Small intestine (tissue), 7 donors: ENCODE data around the gene RPL34. TPM values are rescaled to one million over a fixed set of nuclear protein-coding genes. Genes with fewer than 3 reads are reported as not detected.
A peak's percentile ranks its signal among the peaks of the same experiment; 100 is the strongest.

Experiments
- DNase-seq, 2 donors: peaks; one replicate each; pipeline versions ENCODE4 v3.0.0 to v3.0.0-alpha.2; 2013
- FAIRE-seq: peaks from 2 replicates; lab custom pipeline; 2012; peaks lifted over from hg19 to GRCh38; lab: Jason Lieb, UNC
- H3K27ac ChIP-seq, 3 donors: one replicate each; pipeline ENCODE4 v1.5.1; 2013; ENCODE audit warnings: low read length in 2 of 3, mild to moderate bottlenecking in 2 of 3, control low read depth in 1 of 3, inconsistent platforms in 1 of 3, low read depth in 1 of 3, moderate library complexity in 1 of 3
- H3K27me3 ChIP-seq, 3 donors: one replicate each; pipeline ENCODE4 v1.6.1; 2013; ENCODE audit warnings: low read length in 3 of 3, inconsistent platforms in 1 of 3; ENCODE audit not compliant: control insufficient read depth in 3 of 3, insufficient read depth in 3 of 3
- H3K36me3 ChIP-seq, 3 donors: one replicate each; pipeline ENCODE4 v1.6.1; 2013; ENCODE audit warnings: low read length in 3 of 3, inconsistent platforms in 1 of 3, low read depth in 1 of 3, mild to moderate bottlenecking in 1 of 3, moderate library complexity in 1 of 3; ENCODE audit not compliant: control insufficient read depth in 3 of 3, insufficient read depth in 2 of 3
- H3K4me1 ChIP-seq, 3 donors: one replicate each; pipeline ENCODE4 v1.6.1; 2013; ENCODE audit warnings: low read length in 2 of 3, inconsistent platforms in 1 of 3, low read depth in 1 of 3, mild to moderate bottlenecking in 1 of 3, moderate library complexity in 1 of 3; ENCODE audit not compliant: control insufficient read depth in 3 of 3, insufficient read depth in 2 of 3
- H3K4me3 ChIP-seq, 3 donors: one replicate each; pipeline ENCODE4 v1.5.1; 2013; ENCODE audit warnings: low read length in 3 of 3, control low read depth in 1 of 3, inconsistent platforms in 1 of 3, low read depth in 1 of 3, mild to moderate bottlenecking in 1 of 3, moderate library complexity in 1 of 3
- H3K9me3 ChIP-seq, 2 donors: one replicate each; pipeline ENCODE4 v1.6.1; 2013; ENCODE audit warnings: low read depth in 1 of 2, low read length in 1 of 2; ENCODE audit not compliant: control insufficient read depth in 2 of 2, insufficient read depth in 1 of 2
- WGBS, 3 donors: extraction: QIAGEN DNeasy Blood & Tissue Kit; methylation state at CpG; one replicate each; pipeline ENCODE4 v1.1.7; 2013; 5-methylcytosine and 5-hydroxymethylcytosine counted together
- polyA plus RNA-seq, 4 donors: library from polyadenylated mRNA; stranded (reverse) in 3 of 4; unstranded in 1 of 4; fragments of 200-250 nt in 3 of 4; fragments of 120-200 nt in 1 of 4; gene quantifications; one replicate each; pipeline versions ENCODE4 v1.2.1 to v1.2.3, GENCODE V29; 2013
- donor health status: healthy with polysubstance abuse.
- donor health status: control.
- donor health status: control.
- donor health status: Bipolar disorder and iron deficiency.
- donor health status: healthy.

Gene RPL34
- polyA plus RNA-seq, 4 donors: 3,242 to 5,968 (median 4,787) TPM

DNA sequence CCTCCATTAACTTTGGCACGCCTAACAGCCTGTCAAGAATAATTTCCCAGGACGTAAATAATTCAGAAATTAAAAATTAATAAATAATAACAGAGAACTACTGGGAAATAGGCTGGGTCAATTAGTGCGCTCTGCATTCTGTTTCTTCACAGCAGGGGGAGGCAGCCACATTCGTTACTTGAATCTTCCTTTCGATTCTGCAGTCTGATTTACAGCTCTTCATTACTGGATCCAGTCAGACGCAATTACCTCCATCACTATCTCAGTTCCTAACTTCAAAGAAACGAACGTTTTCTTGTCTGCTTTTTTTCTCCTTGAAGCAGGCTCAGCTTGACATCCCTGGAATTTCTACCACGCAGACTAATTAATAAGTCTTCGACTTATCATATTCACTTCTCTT is 9.0 kb upstream of the RPL34 start:
- Histone ChIP-seq H3K36me3 (no peaks in the 10 kb centered on the region), H3K9me3 (peaks cover 0 to 2% of the 10 kb centered on the region in 2 donors), H3K27ac (no peak overlapping the region), H3K4me1 (no peaks in the 10 kb centered on the region), H3K4me3 (no peak overlapping the region), H3K27me3 (no peaks in the 10 kb centered on the region)
- DNase-seq: peak; percentile 18 to 19
- 39 to 48% (median 43%) methylated on average over 10 of the region's 10 CpGs for WGBS, 3 donors
- FAIRE-seq: no peak

DNA sequence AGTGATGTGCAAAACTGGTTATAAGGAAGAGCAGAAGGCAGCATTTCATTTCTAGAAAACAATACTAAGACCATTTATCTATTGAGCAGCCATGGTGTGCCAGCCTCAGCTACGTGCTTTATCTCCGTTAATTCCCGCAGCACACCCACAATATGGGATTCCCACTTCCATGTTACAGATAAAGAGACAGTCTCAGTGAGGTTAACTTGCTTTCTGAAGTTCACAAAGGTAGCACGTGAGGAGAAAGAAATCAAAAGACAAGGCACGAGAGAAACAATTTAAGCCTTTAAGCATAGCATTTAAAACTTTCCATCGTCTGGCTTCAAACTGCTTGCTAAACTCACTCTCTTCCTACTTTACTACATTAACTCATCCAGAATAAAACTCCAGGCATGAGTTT is 8.0 kb upstream of the RPL34 start:
- 83 to 92% (median 90%) methylated on average over 6 of the region's 6 CpGs for WGBS, 3 donors
- FAIRE-seq (no peak), DNase-seq (no peak)
- H3K27ac ChIP-seq: no peak overlapping the region
- no peaks in the 10 kb centered on the region for H3K27me3 ChIP-seq
- no peaks in the 10 kb centered on the region for H3K4me1 ChIP-seq
- H3K36me3 ChIP-seq: no peaks in the 10 kb centered on the region
- peaks cover 0 to 2% of the 10 kb centered on the region in 2 donors for H3K9me3 ChIP-seq
- H3K4me3 ChIP-seq: no peak overlapping the region

DNA sequence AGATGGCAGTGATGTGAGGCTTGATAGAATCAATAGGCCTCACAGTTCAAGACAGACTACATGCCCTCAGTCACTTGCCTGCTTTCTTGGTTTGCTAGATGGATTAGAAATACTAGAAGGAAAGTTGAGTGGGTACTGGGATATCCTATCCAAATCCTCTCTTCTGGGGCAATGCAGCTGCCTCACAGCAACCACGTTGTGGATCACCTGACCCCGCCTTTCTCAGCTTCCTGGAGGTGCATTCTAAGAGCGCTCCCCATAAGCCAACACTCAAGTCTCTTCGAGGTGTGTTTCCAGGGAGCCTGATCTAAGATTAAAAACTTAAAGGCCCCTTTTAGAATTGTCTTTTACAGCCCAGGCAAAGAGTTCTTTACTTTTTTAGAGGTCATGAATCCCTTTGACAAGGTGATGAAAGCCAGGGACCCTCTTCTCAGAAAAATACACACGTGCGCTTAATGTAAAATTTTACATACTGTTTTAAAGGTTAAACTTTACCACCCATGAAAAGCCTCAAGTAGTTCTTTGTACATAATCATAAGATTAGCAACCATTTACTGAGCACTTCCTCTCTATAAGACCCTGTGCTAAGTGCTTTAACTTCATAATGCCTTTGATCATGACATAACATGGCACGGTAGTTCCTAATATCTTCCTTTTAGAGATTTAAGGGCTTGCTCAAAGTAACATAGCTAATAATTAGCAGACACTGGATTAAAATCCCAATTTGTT is 840 bp upstream of the RPL34 start:
- Histone ChIP-seq H3K9me3 (peaks cover 0 to 1% of the 10 kb centered on the region in 2 donors), H3K27me3 (no peaks in the 10 kb centered on the region), H3K4me3 (peak overlapping the region; percentile 29 to 82 (median 48)), H3K27ac (peak overlapping the region in 2 of 3 donors; percentile 9 to 83), H3K36me3 (peaks cover 2 to 11% (median 10%) of the 10 kb centered on the region in 3 donors), H3K4me1 (peaks cover 0 to 13% (median 2%) of the 10 kb centered on the region in 3 donors)
- 68 to 72% (median 69%) methylated on average over 7 of the region's 7 CpGs for WGBS, 3 donors
- FAIRE-seq (no peak), DNase-seq (peak; percentile 11)

DNA sequence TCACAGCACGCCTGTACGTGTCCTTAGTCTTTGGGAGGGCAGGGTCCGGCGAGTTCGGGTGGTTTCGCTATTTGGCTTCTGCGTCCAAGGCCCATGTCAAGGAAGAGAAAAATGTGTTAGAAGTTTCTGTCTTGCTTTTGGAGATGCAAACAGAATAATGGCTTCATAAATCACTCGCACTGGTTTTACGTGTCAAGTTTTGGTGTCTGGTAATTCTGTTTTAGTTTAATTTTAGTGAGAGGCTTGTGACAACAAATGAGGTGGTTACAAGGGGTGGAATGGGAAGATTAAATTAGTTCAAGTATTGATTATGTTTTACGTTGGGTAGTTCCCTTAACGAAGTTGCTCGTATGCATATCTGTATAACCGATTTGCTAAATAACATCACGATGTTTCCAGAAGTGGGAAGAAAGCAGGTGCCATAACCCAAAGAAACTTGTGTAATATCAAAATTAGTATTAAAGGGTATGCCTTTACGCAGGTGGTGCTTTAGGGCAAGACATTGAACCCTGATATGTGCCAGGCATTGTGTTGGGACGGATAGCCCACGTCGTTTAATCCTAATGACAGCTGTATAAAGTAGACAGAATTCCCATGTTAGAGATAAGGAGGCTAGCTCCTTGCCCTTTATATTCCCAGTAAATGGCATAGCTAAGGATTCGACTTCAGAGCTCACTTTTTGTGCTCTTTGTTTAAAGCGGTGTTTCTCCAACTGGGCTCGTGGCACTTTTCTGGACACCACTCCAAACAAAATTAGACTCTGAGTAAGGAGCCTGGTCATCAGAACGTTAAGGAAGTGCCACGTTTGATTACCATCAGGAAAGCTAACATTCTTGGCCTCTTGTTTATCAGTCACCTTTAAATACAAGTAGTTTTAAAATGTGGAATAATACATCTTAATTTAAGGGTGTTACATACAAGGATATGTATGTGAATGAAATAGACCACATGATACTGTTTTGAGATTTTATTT is 843 bp downstream of the RPL34 start:
- H3K36me3 ChIP-seq: peaks cover 6 to 19% (median 17%) of the 10 kb centered on the region in 3 donors
- H3K9me3 ChIP-seq: no peaks in the 10 kb centered on the region
- no peaks in the 10 kb centered on the region for H3K27me3 ChIP-seq
- DNase-seq: peak; percentile 12 to 25
- H3K4me1 ChIP-seq: peaks cover 0 to 13% (median 2%) of the 10 kb centered on the region in 3 donors
- peak overlapping the region; percentile 55 to 82 (median 75) for H3K4me3 ChIP-seq
- FAIRE-seq: no peak
- peak overlapping the region; percentile 76 to 92 (median 85) for H3K27ac ChIP-seq
- 3 to 9% (median 5%) methylated on average over 23 of the region's 23 CpGs for WGBS, 3 donors

DNA sequence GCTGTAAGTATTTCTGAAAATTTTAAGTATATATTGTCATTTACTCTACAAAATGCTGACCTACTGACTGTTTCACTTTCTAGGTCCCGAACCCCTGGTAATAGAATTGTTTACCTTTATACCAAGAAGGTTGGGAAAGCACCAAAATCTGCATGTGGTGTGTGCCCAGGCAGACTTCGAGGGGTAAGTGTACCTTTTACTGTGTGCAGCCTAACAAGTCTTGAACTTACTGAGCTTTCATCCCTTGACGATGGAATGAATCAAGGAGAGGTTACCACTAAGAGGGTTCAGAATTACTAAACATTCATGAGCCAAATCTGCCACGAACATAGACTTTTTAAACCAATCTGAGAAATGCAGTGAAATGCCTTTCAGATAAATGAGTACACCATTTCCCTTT is 1.6 kb downstream of the RPL34 start:
- Histone ChIP-seq H3K4me3 (peak overlapping the region in 1 of 3 donors; percentile 82), H3K36me3 (peaks cover 8 to 27% (median 21%) of the 10 kb centered on the region in 3 donors), H3K27ac (no peak overlapping the region), H3K27me3 (no peaks in the 10 kb centered on the region), H3K9me3 (no peaks in the 10 kb centered on the region), H3K4me1 (peaks cover 0 to 13% (median 2%) of the 10 kb centered on the region in 3 donors)
- DNase-seq (no peak), FAIRE-seq (no peak)
- 40 to 58% (median 50%) methylated on average over 4 of the region's 4 CpGs for WGBS, 3 donors

DNA sequence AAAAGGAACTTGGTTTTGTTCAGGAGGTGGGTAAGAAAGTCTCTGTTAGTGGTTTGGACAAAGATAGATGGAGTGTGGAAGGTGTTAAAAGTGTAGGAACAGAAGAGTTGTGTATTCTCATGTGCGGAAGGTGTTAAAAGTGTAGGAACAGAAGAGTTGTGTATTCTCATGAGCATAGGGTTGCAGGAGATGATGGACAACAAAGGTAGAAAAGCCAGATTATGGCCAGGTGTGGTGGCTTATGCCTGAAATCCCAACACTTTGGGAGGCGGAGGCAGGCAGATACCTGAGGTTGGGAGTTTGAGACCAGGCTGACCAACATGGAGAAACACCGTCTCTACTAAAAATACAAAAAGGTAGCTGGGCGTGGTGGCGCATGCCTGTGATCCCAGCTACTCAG is 2.5 kb downstream of the RPL34 start:
- H3K27me3 ChIP-seq: no peaks in the 10 kb centered on the region
- H3K4me3 ChIP-seq: no peak overlapping the region
- no peaks in the 10 kb centered on the region for H3K9me3 ChIP-seq
- peaks cover 0 to 13% (median 2%) of the 10 kb centered on the region in 3 donors for H3K4me1 ChIP-seq
- no peak overlapping the region for H3K27ac ChIP-seq
- H3K36me3 ChIP-seq: peaks cover 8 to 33% (median 24%) of the 10 kb centered on the region in 3 donors
- 89 to 92% (median 90%) methylated on average over 5 of the region's 5 CpGs for WGBS, 3 donors
- DNase-seq (no peak), FAIRE-seq (no peak)

DNA sequence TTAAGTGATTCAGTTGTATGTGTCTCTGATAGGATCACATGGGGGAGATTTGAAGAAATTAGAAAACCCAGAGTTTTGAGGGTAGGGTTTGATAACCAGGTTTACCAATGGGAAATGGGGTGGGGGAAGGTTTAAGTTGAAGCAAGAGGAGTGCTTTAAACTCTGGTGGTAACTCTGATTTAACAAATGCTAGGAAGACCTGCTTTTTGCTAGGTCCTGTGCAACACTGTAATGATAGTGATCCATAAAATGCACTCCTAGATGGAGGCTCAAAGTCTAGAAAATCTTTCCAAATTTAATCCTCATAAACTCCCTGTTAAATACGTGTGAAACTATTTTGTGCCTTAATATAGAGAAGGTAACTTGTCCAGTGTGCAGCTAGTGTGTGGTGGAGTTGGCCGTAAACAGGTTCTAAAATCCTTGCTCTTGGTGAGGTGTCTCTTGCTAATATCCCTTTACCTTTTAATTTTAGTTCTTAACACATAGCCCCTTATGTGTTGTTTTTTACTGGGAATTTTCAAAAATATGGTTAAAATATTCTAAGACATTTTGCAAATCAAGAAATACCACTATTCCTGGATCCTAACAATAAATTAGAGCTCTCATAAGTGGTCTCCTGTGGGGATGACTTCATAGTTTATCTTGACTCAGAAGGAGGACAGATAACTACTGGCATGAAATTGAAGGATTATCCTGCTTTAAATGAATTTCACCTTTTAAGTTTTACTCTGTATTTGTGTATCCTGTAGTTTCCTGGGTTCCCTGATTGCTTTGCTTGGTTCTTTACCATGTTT is 4.1 kb downstream of the RPL34 start:
- H3K36me3 ChIP-seq: peaks cover 10 to 37% (median 26%) of the 10 kb centered on the region in 3 donors
- H3K27me3 ChIP-seq: no peaks in the 10 kb centered on the region
- no peak overlapping the region for H3K27ac ChIP-seq
- H3K9me3 ChIP-seq: no peaks in the 10 kb centered on the region
- H3K4me1 ChIP-seq: peaks cover 0 to 13% (median 2%) of the 10 kb centered on the region in 3 donors
- no peak for DNase-seq
- H3K4me3 ChIP-seq: no peak overlapping the region
- WGBS, 3 donors: 58 to 72% (median 58%) methylated on average over 2 of the region's 2 CpGs
- no peak for FAIRE-seq
